ENCODE results near the gene CD248.
"Not testable (repeated sequence)": the region's sequence is repeated elsewhere in the genome, so short reads cannot be mapped to it uniquely, and the experiment has no call there.

CD248 gene

GRCh38 chr11:66328302-66329144 is 11.7 kb upstream of the CD248 start:
- peak; percentile 73 to 76 for DNase-seq

- no peak for DNase-seq
These were observed 11.1 kb upstream of the CD248 start for GRCh38 chr11:66328031-66328301.

- DNase-seq, result no peak
These were observed 10.6 kb upstream of the CD248 start for GRCh38 chr11:66327171-66328030.

- no peak for DNase-seq
These were observed 9.6 kb upstream of the CD248 start for GRCh38 chr11:66326261-66327111.

GRCh38 chr11:66325263-66325671 is 8.4 kb upstream of the CD248 start:
- no peak for DNase-seq

- no peak for DNase-seq
These were observed 7.8 kb upstream of the CD248 start for GRCh38 chr11:66324664-66325063.

- DNase-seq, result no peak
These were observed 6.8 kb upstream of the CD248 start for GRCh38 chr11:66323684-66324083.

GRCh38 chr11:66322732-66323427 is 6.0 kb upstream of the CD248 start:
- DNase-seq, result no peak

- DNase-seq, result no peak
These were observed 4.8 kb upstream of the CD248 start for GRCh38 chr11:66321606-66322005.

GRCh38 chr11:66320748-66321147 is 3.9 kb upstream of the CD248 start:
- DNase-seq, result not testable (repeated sequence)

GRCh38 chr11:66320289-66320688 is 3.4 kb upstream of the CD248 start:
- not testable (repeated sequence) for DNase-seq

GRCh38 chr11:66318600-66318970 is 1.7 kb upstream of the CD248 start:
- DNase-seq, result no peak

- peak; percentile 95 to 97 for DNase-seq
These were observed 1.1 kb upstream of the CD248 start for GRCh38 chr11:66317723-66318599.

GRCh38 chr11:66317322-66317722 is 478 bp upstream of the CD248 start:
- DNase-seq, result peak; percentile 28 to 69

GRCh38 chr11:66315921-66316811 is 678 bp downstream of the CD248 start:
- no peak for DNase-seq

- no peak for DNase-seq
These were observed 1.4 kb downstream of the CD248 start for GRCh38 chr11:66315498-66315885.

GRCh38 chr11:66314561-66315497 is 2.0 kb downstream of the CD248 start:
- DNase-seq, result no peak

GRCh38 chr11:66314186-66314501 is 2.7 kb downstream of the CD248 start:
- no peak for DNase-seq
